Chondrocyte (in vitro differentiated cells): Measurements from ENCODE around the gene ACE. TPM values are rescaled to one million over a fixed set of nuclear protein-coding genes. Genes with fewer than 3 reads are reported as not detected.

Experiments used
- DNase-seq: peaks from one replicate; pipeline ENCODE4 v3.0.0; 2021; ENCODE audit warnings: mixed read lengths, low spot score
- H3K27ac Mint-ChIP-seq: one replicate; pipeline ENCODE4 v1.8.0; 2021; ENCODE audit warnings: mild to moderate bottlenecking, moderate library complexity, mixed read lengths; ENCODE audit not compliant: unreplicated experiment
- H3K27me3 Mint-ChIP-seq: 2 replicates; pipeline ENCODE4 v1.8.0; 2021; ENCODE audit warnings: low read depth, mixed read lengths
- H3K36me3 Mint-ChIP-seq: 2 replicates; pipeline ENCODE4 v1.8.0; 2021; ENCODE audit warnings: low read depth, mixed read lengths
- H3K4me1 Mint-ChIP-seq: 2 replicates; pipeline ENCODE4 v1.8.0; 2021; ENCODE audit warnings: low read depth, mild to moderate bottlenecking, mixed read lengths
- H3K4me3 Mint-ChIP-seq: one replicate; pipeline ENCODE4 v1.8.0; 2021; ENCODE audit warnings: mild to moderate bottlenecking, moderate library complexity, mixed read lengths; ENCODE audit not compliant: unreplicated experiment
- H3K9me3 Mint-ChIP-seq: 2 replicates; pipeline ENCODE4 v1.8.0; 2021; ENCODE audit warnings: low read depth, mixed read lengths
- CTCF ChIP-seq: fragments of 200-600 bp; sonication (generic); IDR thresholded peaks from 2 replicates; pipeline ENCODE4 v1.5.0; 2021; ENCODE audit warnings: antibody characterized with exemption, mild to moderate bottlenecking, moderate library complexity
- total RNA-seq: library from RNA; stranded (reverse); gene quantifications from 3 replicates; pipeline ENCODE4 v1.2.1, GENCODE V29; 2021

Gene ACE
- total RNA-seq, 1 donor from 2014 or later = 0.52 TPM

- peaks cover 5% of the 10 kb centered on the region for H3K4me1 Mint-ChIP-seq
- peaks cover 20% of the 10 kb centered on the region for H3K27me3 Mint-ChIP-seq
- no peak for DNase-seq
- no peak for TF ChIP-seq CTCF
- no peak overlapping the region for H3K4me3 Mint-ChIP-seq
- no peak overlapping the region for H3K27ac Mint-ChIP-seq
- H3K36me3 Mint-ChIP-seq = no peaks in the 10 kb centered on the region
- no peaks in the 10 kb centered on the region for H3K9me3 Mint-ChIP-seq
Observed at GRCh38 chr17:63496663-63497400, 20.0 kb downstream of the ACE start.

- no peaks in the 10 kb centered on the region for H3K36me3 Mint-ChIP-seq
- no peak for DNase-seq
Observed at GRCh38 chr17:63497708-63498483, 21.0 kb downstream of the ACE start.

GRCh38 chr17:63498626-63499195, 21.9 kb downstream of the ACE start:
- no peak overlapping the region for H3K4me3 Mint-ChIP-seq

More at GRCh38 chr17:63497708-63498483, 21.0 kb downstream of the ACE start:
- H3K27ac Mint-ChIP-seq = no peak overlapping the region
- no peaks in the 10 kb centered on the region for H3K9me3 Mint-ChIP-seq
- TF ChIP-seq CTCF = peak; percentile 28
- H3K4me1 Mint-ChIP-seq = peaks cover 5% of the 10 kb centered on the region
- peaks cover 17% of the 10 kb centered on the region for H3K27me3 Mint-ChIP-seq
- no peak overlapping the region for H3K4me3 Mint-ChIP-seq

GRCh38 chr17:63500543-63501390, 23.9 kb downstream of the ACE start:
- peaks cover 1% of the 10 kb centered on the region for H3K36me3 Mint-ChIP-seq
- peaks cover 4% of the 10 kb centered on the region for H3K9me3 Mint-ChIP-seq
- H3K27me3 Mint-ChIP-seq = peaks cover 39% of the 10 kb centered on the region
- DNase-seq = no peak
- peaks cover 5% of the 10 kb centered on the region for H3K4me1 Mint-ChIP-seq
- no peak overlapping the region for H3K4me3 Mint-ChIP-seq
- no peak overlapping the region for H3K27ac Mint-ChIP-seq
- TF ChIP-seq CTCF = no peak

More at GRCh38 chr17:63498626-63499195, 21.9 kb downstream of the ACE start:
- TF ChIP-seq CTCF = no peak
- DNase-seq = no peak
- no peaks in the 10 kb centered on the region for H3K36me3 Mint-ChIP-seq
- peaks cover 25% of the 10 kb centered on the region for H3K27me3 Mint-ChIP-seq
- H3K27ac Mint-ChIP-seq = no peak overlapping the region
- no peaks in the 10 kb centered on the region for H3K9me3 Mint-ChIP-seq
- H3K4me1 Mint-ChIP-seq = peaks cover 5% of the 10 kb centered on the region

GRCh38 chr17:63503341-63503705, 26.5 kb downstream of the ACE start:
- Mint-ChIP-seq H3K27me3 (peaks cover 49% of the 10 kb centered on the region), H3K27ac (no peak overlapping the region)

More at GRCh38 chr17:63503341-63503705, 26.5 kb downstream of the ACE start:
- Mint-ChIP-seq H3K36me3 (peaks cover 1% of the 10 kb centered on the region), H3K9me3 (peaks cover 5% of the 10 kb centered on the region), H3K4me3 (no peak overlapping the region), H3K4me1 (peaks cover 5% of the 10 kb centered on the region)
- DNase-seq = no peak
- no peak for TF ChIP-seq CTCF
